ENCODE measurements around the gene ZNF771.
A peak's percentile ranks its signal among the peaks of the same experiment; 100 is the strongest.

The ZNF771 gene

DNA sequence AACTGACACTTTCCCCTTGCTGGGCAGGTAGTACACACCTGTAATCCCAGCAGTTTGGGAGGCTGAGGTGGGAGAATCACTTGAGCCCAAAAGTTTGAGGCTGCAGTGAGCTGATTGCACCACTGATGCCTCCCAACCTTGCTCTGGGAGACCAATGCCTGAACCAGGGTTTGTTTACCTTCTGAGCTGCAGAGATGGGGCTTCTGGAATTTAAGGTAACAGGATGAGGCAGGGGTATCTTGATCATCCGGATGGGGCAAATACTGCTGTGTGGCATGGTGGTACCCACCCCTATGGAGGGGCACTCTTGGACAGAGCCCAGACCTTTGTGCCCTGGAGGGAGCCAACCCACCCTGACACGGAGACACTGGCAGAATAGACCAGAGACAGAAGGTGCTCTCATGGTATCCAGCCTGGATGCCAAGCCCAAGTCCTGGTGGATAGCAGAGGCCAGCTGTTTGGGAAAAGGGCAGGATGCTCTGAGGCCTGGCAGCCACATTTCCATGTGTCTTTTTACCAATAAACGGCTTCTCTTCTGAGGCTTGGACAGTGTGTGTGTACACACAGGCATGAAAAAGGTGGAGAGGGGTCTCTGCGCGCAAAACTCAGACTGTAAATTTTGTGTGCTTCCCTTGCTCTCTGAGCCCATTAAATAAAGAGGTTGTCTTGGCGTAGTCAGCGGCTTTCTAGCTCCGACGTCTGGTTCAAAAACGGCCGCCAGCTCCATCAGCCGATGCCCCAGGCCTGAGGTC lies 7.8 kb upstream of the ZNF771 start:
- no peak for DNase-seq

GRCh38 chr16:30401768-30402425 lies 5.5 kb upstream of the ZNF771 start:
- no peak for DNase-seq

- no peak for DNase-seq
These were observed 658 bp upstream of the ZNF771 start for GRCh38 chr16:30406795-30407101.

DNA sequence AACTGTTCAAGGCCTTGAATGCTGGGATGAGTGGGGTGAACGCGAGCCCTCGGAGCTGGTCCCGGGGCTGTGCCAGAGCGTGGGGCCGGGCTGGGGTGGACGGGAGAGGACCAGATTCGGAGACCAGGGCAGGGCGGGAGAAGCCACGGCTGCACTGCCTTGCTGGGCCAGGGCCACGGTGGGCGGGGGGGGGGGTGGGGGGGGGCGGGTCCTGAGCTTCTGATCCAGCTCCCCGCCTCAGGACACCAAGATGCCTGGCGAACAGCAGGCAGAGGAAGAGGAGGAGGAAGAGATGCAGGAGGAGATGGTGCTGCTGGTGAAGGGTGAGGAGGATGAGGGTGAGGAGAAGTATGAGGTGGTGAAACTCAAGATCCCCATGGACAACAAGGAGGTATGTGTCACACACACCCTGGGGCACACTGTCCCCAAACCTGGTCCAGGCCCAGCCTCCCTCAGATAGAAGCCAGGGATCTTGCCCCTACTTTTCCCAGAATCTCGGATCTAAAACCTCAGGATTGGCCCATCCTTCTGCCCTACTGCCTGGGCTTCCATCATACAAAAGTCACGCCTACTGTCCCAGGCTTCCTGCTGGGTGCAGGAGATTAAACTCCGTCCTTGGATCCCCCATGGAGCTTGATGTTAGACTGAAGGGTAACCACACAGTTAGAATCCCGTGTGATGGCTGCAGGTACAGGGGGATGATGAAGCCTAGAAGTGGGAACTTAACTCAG lies 563 bp downstream of the ZNF771 start:
- DNase-seq: no peak

GRCh38 chr16:30409125-30410060 lies 2.0 kb downstream of the ZNF771 start:
- DNase-seq: peak; percentile 94

GRCh38 chr16:30413112-30413806 lies 5.9 kb downstream of the ZNF771 start:
- DNase-seq: no peak

- no peak for DNase-seq
These were observed 6.8 kb downstream of the ZNF771 start for GRCh38 chr16:30414159-30414558.

DNA sequence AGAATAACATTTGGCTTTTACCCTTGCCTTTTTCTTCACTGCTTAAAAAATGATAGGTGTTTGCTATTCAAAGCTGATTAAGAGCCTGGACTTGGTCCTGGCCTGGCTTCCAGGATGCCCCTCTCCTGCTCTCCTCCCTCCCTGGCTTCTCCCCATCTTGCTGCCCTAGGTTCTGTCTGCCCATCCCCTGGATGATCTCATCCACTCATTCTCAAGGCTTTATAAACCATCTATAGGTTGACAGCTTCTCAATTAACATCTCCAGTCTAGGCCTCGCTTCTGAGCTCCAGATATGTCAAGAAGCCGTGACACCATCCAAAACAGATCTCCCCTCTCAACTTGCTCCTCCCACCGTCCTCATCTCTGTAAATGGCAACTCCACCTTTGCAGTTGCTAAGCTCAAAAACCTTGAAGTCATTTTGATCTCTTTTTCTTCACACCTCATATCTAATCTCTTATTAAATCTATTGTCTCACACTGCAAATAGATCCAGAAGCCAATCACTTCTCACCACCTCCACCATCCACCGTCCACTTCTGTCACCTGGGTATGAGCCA lies 8.7 kb downstream of the ZNF771 start:
- no peak for DNase-seq

- no peak for DNase-seq
These were observed 9.5 kb downstream of the ZNF771 start for GRCh38 chr16:30416624-30417528.

DNA sequence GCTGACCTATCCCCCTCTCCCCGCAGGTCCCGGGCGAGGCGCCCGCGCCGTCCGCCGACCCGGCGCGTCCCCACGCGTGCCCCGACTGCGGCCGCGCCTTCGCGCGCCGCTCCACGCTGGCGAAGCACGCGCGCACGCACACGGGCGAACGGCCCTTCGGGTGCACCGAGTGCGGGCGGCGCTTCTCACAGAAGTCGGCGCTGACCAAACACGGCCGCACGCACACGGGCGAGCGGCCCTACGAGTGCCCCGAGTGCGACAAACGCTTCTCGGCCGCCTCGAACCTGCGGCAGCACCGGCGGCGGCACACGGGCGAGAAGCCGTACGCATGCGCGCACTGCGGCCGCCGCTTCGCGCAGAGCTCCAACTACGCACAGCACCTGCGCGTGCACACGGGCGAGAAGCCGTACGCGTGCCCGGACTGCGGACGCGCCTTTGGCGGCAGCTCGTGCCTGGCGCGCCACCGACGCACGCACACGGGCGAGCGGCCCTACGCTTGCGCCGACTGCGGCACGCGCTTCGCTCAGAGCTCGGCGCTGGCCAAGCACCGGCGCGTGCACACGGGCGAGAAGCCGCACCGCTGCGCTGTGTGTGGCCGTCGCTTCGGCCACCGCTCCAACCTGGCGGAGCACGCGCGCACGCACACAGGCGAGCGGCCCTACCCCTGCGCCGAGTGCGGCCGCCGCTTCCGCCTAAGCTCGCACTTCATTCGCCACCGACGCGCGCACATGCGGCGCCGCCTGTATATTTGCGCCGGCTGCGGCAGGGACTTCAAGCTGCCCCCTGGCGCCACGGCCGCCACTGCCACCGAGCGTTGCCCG lies 10.3 kb downstream of the ZNF771 start:
- DNase-seq: peak; percentile 87

DNA sequence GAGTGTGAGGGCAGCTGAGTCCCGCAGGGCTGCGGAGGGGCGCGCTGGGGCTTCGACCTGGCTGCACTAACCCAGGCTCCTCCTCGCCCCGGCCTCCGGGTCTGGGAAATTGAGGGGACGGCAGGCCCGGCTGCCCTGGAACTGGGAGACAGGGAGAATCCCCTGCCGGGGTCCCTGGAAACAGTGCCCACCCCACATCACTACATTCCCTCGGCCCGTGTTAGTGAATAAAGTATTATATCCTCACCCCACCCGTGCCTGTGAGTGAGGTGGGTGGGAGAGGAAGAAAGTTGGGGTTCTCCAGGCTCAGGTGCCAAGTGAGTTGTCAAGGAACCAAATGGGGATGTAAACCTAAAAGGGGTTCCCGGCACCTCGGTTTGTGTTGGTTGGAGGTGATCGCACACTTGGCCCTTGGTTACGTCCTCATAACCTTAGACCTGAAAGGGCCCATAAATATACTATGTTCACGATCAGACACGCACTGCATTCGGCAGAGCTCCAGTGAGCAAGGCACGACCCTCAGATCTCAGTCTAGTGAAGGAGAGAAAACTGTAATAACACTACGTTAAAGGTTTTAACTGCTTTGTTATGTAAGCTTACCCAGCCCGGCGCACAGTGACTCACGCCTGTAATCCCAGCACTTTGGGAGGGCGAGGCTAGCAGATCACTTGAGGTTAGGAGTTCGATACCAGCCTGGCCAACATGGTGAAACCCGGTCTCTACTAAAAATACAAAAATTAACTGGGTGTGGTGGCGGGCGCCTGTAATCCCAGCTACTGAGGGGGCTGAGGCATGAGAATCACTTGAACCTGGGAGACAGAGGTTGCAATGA lies 11.2 kb downstream of the ZNF771 start:
- DNase-seq: no peak

DNA sequence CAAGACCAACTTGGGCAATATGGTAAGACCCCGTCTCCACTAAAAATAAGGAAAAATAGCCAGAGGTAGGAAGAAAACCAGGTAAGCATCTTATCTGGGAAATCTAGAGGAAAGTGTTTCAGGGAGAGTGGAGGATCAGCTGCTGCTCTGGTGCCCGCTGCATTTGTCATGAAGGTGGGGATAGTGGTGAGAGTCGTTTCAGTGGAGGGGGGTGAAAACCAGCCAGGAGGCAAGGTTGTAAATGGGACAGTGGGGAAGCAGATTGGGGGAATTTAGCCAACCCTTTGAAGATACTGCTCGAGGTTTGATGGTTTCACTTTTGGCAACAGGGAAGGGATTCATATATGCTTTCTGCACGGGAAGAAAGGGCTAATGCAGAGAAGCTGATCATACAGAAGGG lies 13.6 kb downstream of the ZNF771 start:
- DNase-seq: no peak

DNA sequence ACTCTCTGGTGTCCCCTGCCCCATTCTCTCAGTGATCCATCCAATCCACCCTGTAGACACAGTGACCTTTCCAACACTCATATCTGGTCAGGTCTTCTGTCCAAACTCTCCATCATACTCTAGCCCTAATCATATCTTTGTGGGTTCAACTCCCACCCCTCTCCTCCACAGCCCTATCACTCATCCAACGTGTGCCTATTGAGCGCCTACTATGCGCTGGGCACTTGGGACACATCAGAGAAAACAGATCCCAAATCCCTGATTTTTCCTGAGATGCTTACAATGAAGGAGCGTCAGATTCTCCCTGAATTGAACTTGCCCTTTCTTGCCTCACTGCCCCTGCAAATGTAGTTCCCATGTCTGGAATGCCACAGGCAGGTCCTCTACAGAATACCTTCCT lies 20.6 kb downstream of the ZNF771 start:
- no peak for DNase-seq

- no peak for DNase-seq
These were observed 21.9 kb downstream of the ZNF771 start for GRCh38 chr16:30429418-30429677.

- DNase-seq: peak; percentile 98
These were observed 22.4 kb downstream of the ZNF771 start, which contains the start of gene DCTPP1 for GRCh38 chr16:30429678-30430427. Gene DCTPP1 (minus strand): TSS chr16:30430030. CDS start chr16:30429980, 50 bp downstream.

GRCh38 chr16:30430428-30430970 lies 23.1 kb downstream of the ZNF771 start:
- DNase-seq: no peak

- DNase-seq: peak; percentile 80
These were observed 27.4 kb downstream of the ZNF771 start for GRCh38 chr16:30434852-30435251.

GRCh38 chr16:30437511-30438046 lies 30.2 kb downstream of the ZNF771 start:
- no peak for DNase-seq
